Erythroblast (primary cell): ENCODE measurements around the gene TBC1D1.

Experiments used
- GATA1 ChIP-seq: IDR thresholded peaks from 2 replicates; pipeline ENCODE4 v1.6.1; 2011; ENCODE audit warnings: low read depth, mild to moderate bottlenecking, control low read depth, low read length, moderate library complexity
- POLR2A ChIP-seq: IDR thresholded peaks from 2 replicates; pipeline ENCODE4 v1.6.1; 2011; ENCODE audit warnings: mild to moderate bottlenecking, low read length

DNA sequence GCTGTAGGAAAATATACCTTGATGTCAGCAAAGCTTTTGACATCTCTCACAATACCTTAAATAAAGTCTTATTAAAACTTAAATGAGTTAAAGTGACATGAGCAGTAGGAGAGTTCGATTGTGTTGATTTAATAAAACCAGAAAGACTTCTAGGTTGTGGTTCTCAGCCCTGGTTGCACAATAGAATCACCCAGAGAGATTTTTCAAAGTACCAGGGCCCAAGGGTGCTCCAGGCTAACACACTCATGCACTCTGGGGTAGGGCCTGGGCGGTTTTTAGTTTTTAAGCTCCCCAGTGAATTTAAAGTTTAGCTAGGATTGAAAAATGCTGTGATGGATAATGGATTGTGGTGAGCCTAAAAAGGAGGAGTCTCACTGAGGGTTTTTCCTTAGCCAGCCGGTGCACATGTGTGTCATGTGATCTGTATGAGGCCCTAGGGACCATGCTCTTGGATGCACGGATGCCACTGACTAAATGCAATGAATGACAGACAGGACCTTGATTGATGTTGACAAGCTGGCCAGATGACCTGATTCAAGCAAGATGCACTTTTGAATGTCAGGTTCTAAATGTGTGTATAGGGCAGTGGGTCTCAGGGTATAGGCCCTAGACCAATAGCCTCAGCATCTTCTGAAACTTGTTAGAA lies 254.3 kb downstream of the TBC1D1 start:
- no peak for TF ChIP-seq POLR2A
- no peak for TF ChIP-seq GATA1
